Omental fat pad (tissue), 4 donors: ENCODE data around the gene MACROD1. TPM values are rescaled to one million over a fixed set of nuclear protein-coding genes. Genes with fewer than 3 reads are reported as not detected.

ENCODE experiments used
- ATAC-seq: fragments of 150-250 bp; one replicate; pipeline ENCODE4 v1.9.1; 2016; ENCODE audit warnings: mild to moderate bottlenecking, moderate library complexity; ENCODE audit not compliant: low FRiP score
- DNase-seq: peaks from one replicate; pipeline ENCODE4 v3.0.0-alpha.2; 2019; ENCODE audit warnings: low spot score
- total RNA-seq, 4 donors: library from RNA; depleted of rRNA; stranded (reverse); fragments of >200 nt; gene quantifications; one replicate each; pipeline ENCODE4 v1.1.0, GENCODE V29; 2016
- TF ChIP-seq, protein P1 (sequence below), 3 donors: fragments of 450-650 bp; IDR thresholded peaks; one replicate each; pipeline ENCODE4 v1.5.1; 2016 to 2017; ENCODE audit warnings: antibody characterized with exemption in 3 of 3, mild to moderate bottlenecking in 3 of 3, moderate library complexity in 2 of 3

The MACROD1 gene
- total RNA-seq, 4 donors from 2014 or later, result 13.8 to 40.9 (median 26.2) TPM

GRCh38 chr11:64135711-64136110 lies 30.2 kb downstream of the MACROD1 start:
- DNase-seq (no peak), ATAC-seq (no peak)

DNA sequence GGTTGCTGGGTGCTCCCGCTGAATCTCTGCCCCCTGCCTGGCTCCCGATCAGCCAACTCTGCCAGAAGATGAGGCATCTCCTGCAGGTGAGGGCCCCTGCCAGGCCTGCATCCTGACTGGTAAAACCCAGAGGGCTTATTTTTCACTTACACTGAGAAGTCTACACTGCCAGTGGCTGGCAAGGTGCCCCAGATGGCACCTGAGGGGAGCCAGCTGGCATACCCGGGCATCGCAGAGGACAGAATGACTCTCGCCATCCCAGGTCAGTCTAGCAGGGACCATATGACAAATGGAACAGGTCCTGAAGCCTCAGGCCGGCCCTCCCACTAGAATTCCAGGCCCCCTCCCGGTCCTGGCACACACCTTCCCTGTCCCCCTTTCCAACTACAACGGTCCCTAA lies 30.9 kb downstream of the MACROD1 start:
- ATAC-seq, result no peak
- DNase-seq, result no peak
- TF ChIP-seq, protein P1, sequence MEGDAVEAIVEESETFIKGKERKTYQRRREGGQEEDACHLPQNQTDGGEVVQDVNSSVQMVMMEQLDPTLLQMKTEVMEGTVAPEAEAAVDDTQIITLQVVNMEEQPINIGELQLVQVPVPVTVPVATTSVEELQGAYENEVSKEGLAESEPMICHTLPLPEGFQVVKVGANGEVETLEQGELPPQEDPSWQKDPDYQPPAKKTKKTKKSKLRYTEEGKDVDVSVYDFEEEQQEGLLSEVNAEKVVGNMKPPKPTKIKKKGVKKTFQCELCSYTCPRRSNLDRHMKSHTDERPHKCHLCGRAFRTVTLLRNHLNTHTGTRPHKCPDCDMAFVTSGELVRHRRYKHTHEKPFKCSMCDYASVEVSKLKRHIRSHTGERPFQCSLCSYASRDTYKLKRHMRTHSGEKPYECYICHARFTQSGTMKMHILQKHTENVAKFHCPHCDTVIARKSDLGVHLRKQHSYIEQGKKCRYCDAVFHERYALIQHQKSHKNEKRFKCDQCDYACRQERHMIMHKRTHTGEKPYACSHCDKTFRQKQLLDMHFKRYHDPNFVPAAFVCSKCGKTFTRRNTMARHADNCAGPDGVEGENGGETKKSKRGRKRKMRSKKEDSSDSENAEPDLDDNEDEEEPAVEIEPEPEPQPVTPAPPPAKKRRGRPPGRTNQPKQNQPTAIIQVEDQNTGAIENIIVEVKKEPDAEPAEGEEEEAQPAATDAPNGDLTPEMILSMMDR (IDR thresholded peaks at IDR 0.05), result no peak

More at GRCh38 chr11:64135711-64136110, 30.2 kb downstream of the MACROD1 start:
- TF ChIP-seq, protein P1 (IDR thresholded peaks at IDR 0.05), result no peak

DNA sequence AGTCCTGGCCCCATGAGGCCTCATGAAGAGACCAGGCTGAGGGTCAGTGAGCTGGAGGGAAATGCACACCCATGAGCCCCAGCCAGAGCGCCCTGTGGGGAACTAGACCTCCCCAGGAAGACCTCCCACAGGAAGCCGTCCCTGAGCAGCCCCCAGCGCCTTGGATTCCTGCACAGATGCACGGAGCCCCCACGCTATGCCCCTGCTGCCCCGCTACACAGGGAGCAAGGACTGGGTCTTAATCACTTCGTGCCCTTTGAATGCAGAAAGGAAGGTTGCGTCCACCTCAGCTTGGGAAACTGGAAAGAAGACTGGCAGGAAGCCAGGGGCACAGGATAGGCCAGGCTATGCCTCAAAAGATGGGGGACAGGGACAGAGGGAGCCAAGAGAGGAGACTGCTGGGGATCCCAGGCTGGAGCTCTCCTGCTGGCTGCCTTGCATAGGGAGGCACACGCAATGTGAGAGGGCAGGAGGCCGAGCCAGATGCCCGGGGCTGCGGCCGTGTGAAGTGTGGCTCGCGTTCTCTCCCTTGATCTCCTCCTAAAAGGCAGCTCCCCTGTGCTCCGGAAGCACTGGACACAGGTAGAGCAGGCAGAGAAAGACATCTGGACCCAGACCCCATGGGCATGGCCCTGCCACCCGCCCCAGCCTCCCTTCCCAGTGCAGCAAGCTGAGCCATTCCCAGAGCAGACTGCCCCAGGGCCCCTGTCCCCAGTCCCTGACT lies 32.8 kb downstream of the MACROD1 start:
- ATAC-seq (no peak), DNase-seq (no peak)
- TF ChIP-seq, protein P1 (IDR thresholded peaks at IDR 0.05), result no peak

DNA sequence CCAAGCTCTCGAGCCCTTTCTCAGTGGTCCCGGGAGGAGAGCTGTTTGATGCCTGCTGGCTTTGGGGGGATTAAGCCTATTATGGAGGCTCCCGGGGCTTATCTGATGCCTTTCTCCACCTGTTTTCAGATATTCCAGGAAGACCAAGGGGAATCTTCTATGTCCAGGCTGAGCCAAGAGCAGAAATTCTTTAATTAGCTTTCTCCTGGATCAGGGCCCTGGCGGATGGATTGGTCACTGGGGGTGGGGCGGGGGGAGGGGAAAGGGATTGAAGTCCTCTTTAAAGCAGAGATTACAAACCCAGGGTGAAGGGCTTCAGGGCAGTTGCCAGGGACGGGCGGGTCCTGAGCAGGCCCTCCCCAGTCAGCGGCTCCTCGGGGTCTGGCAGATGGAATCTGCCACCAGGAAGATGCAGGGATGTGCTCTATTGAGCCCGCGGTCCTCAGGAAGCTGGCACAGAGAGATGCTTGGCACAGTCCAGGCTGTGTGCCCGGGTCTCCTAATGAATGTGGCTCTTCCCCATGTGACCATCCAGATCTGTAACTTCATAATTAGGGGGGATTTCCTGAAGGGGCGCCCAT lies 33.6 kb downstream of the MACROD1 start:
- TF ChIP-seq, protein P1 (IDR thresholded peaks at IDR 0.05), result no peak
- ATAC-seq, result no peak

GRCh38 chr11:64131683-64132190 lies 34.2 kb downstream of the MACROD1 start:
- no peak for DNase-seq
- no peak for ATAC-seq
- TF ChIP-seq, protein P1 (IDR thresholded peaks at IDR 0.05), result no peak

More for the DNA sequence above, 33.6 kb downstream of the MACROD1 start:
- no peak for DNase-seq

GRCh38 chr11:64130618-64131017 lies 35.3 kb downstream of the MACROD1 start:
- TF ChIP-seq, protein P1 (IDR thresholded peaks at IDR 0.05), result no peak
- ATAC-seq (no peak), DNase-seq (no peak)
